AG09309 (cell line): ENCODE data around the gene TBCD.
A peak's percentile ranks its signal among the peaks of the same experiment; 100 is the strongest.

ENCODE experiments used
- DNase-seq: peaks from one replicate; pipeline ENCODE4 v3.0.0-alpha.2; 2010; ENCODE audit warnings: low read depth
- H3K4me3 ChIP-seq: 2 replicates; pipeline ENCODE4 v1.5.1; 2011; ENCODE audit warnings: mild to moderate bottlenecking, low read depth, low read length, moderate library complexity; ENCODE audit not compliant: control insufficient read depth
- CTCF ChIP-seq: IDR thresholded peaks from 2 replicates; pipeline ENCODE4 v1.5.1; 2011; ENCODE audit warnings: mild to moderate bottlenecking, low read depth, low read length, inconsistent platforms; ENCODE audit not compliant: insufficient read depth, control insufficient read depth; ENCODE audit errors: missing control alignments

The TBCD gene

GRCh38 chr17:82959242-82959930 is 207.5 kb downstream of the TBCD start:
- H3K4me3 ChIP-seq: no peak overlapping the region
- no peak for TF ChIP-seq CTCF
- DNase-seq: no peak

GRCh38 chr17:82959990-82960418 is 208.1 kb downstream of the TBCD start:
- H3K4me3 ChIP-seq: no peak overlapping the region
- no peak for TF ChIP-seq CTCF
- no peak for DNase-seq

GRCh38 chr17:82960419-82961271 is 208.8 kb downstream of the TBCD start:
- no peak for TF ChIP-seq CTCF
- DNase-seq: no peak
- H3K4me3 ChIP-seq: no peak overlapping the region

GRCh38 chr17:82961366-82962162 is 209.7 kb downstream of the TBCD start:
- H3K4me3 ChIP-seq: no peak overlapping the region
- no peak for TF ChIP-seq CTCF
- DNase-seq: no peak

GRCh38 chr17:82962163-82962720 is 210.4 kb downstream of the TBCD start:
- TF ChIP-seq CTCF: no peak
- DNase-seq: peak; percentile 17
- no peak overlapping the region for H3K4me3 ChIP-seq
